ENCODE measurements around the gene ZNF407.

ZNF407 gene

GRCh38 chr18:74589021-74589420, 8.6 kb upstream of the ZNF407 start:
- DNase-seq (ENCODE audit: low spot score) = no peak

GRCh38 chr18:74589811-74590210, 7.9 kb upstream of the ZNF407 start:
- no peak for DNase-seq (ENCODE audit: low spot score)

GRCh38 chr18:74590671-74591070, 7.0 kb upstream of the ZNF407 start:
- peak; percentile 78 for DNase-seq (ENCODE audit: low spot score)

GRCh38 chr18:74595431-74595830, 2.2 kb upstream of the ZNF407 start:
- no peak for DNase-seq (ENCODE audit: low spot score)

- DNase-seq (ENCODE audit: low spot score) = no peak
Measured at GRCh38 chr18:74597034-74597661, 522 bp upstream of the ZNF407 start.

- DNase-seq (ENCODE audit: low spot score) = no peak
Measured at GRCh38 chr18:74598350-74599001, 806 bp downstream of the ZNF407 start.

- no peak for DNase-seq (ENCODE audit: low spot score)
Measured at GRCh38 chr18:74604361-74604760, 6.7 kb downstream of the ZNF407 start.

- no peak for DNase-seq (ENCODE audit: low spot score)
Measured at GRCh38 chr18:74604774-74605173, 7.1 kb downstream of the ZNF407 start.

GRCh38 chr18:74608681-74609080, 11.0 kb downstream of the ZNF407 start:
- DNase-seq (ENCODE audit: low spot score) = no peak

GRCh38 chr18:74609535-74609934, 11.9 kb downstream of the ZNF407 start:
- DNase-seq (ENCODE audit: low spot score) = no peak

GRCh38 chr18:74610051-74610615, 12.5 kb downstream of the ZNF407 start:
- no peak for DNase-seq (ENCODE audit: low spot score)

GRCh38 chr18:74610860-74611259, 13.2 kb downstream of the ZNF407 start:
- DNase-seq (ENCODE audit: low spot score) = no peak

- no peak for DNase-seq (ENCODE audit: low spot score)
Measured at GRCh38 chr18:74611765-74612164, 14.1 kb downstream of the ZNF407 start.

GRCh38 chr18:74613381-74613780, 15.7 kb downstream of the ZNF407 start:
- DNase-seq (ENCODE audit: low spot score) = peak; percentile 24

- no peak for DNase-seq (ENCODE audit: low spot score)
Measured at GRCh38 chr18:74616494-74616893, 18.8 kb downstream of the ZNF407 start.

GRCh38 chr18:74617486-74617885, 19.8 kb downstream of the ZNF407 start:
- DNase-seq (ENCODE audit: low spot score) = no peak

GRCh38 chr18:74622072-74622471, 24.4 kb downstream of the ZNF407 start:
- no peak for DNase-seq (ENCODE audit: low spot score)

- DNase-seq (ENCODE audit: low spot score) = no peak
Measured at GRCh38 chr18:74623047-74623816, 25.6 kb downstream of the ZNF407 start.

- no peak for DNase-seq (ENCODE audit: low spot score)
Measured at GRCh38 chr18:74624466-74624865, 26.8 kb downstream of the ZNF407 start.

- DNase-seq (ENCODE audit: low spot score) = no peak
Measured at GRCh38 chr18:74625157-74625556, 27.5 kb downstream of the ZNF407 start.

GRCh38 chr18:74626049-74626874, 28.6 kb downstream of the ZNF407 start:
- no peak for DNase-seq (ENCODE audit: low spot score)

GRCh38 chr18:74630804-74631203, 33.1 kb downstream of the ZNF407 start:
- DNase-seq (ENCODE audit: low spot score) = no peak
